ENCODE measurements around the gene CSPG4.

CSPG4 gene

DNA sequence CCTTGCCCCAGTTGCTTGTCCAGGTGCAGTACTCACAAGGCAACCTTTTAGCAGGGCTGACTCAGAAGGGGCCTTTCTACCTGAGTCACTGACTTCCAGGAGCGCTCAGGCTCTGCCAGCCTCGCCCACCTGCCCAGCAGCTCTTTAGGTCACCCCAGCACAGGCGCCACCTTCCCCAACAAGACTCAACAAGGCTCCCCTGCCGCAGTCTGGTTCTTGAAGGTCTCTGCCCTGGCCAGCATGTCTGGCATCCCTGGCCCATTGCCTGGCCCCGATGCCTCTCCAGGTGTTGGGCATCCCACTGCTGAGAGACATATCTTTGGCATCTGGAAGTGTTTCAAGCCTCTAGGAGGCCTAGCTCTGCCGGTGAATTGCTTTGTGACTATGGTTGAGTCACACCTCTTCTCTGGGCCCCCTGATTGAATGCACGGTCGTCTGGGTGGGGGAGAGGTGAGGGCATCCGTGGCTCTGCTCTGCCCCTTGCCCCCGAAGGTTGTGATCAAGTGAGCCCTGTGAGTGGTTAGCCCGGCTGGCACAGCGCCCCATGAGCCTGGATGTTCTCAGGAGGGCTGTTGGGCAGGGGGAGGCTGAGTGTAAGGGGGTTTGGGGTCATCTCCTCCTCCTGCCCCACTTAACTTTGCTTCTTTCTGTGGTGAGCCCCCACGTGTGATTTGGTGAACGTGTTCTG is 43.3 kb downstream of the CSPG4 start:
- DNase-seq: no peak

DNA sequence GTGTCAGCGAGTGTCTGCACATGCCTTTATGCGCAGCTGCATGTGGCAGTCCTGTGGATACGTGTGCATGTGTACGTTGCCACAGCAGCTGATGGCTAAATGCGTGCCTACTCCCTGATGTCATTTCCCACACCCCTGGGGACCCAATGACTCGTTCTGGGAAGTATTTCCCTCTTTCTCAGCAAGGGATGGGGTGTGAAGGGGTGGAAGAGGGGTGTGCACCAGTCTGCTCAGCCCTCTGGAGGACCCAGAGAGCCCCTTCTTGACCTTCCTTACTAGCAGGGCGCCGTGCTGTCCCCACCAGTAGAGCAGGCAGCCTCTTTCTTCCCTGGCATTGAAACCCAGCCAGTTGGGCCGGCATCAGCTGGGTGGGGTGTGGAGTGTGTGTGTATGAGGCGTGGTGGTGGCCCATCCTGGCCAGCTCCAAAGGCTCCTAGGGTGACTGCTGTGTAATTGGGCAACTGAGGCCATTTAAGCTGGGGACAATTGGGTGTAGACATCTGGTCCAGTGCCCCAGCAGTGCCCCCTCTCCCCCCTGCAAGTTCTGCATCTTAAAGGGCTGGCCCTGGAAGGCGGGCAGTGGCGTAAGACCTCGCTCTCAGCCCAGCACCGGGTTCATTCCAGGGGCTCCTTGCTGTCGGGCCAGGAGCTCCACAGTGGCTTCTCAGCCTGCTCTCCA is 45.7 kb downstream of the CSPG4 start:
- DNase-seq: no peak

DNA sequence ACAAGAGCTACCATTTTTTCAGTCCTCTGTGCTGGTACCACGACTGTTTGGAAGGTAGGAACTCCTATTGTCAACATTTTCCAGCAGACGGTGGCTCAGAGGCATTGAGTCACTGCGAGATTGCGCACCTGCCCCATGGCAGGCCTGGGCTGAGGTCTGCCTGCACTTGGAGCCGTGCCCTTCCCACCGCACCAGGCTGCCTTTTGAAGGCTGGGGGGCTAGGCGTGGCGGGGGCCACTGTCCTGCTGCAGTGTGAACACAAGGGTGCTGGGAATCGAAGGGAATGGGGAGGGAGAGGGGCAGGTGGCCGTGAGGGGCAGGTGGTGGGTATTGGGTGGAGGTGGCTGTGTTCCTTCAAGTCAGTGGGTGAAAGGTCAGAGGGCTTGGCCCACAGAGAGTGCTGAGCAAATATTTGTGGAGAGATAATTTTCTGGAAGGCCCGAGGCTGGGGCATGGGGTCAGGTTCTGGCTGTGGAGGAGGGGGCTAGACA is 48.7 kb downstream of the CSPG4 start:
- DNase-seq: no peak

DNA sequence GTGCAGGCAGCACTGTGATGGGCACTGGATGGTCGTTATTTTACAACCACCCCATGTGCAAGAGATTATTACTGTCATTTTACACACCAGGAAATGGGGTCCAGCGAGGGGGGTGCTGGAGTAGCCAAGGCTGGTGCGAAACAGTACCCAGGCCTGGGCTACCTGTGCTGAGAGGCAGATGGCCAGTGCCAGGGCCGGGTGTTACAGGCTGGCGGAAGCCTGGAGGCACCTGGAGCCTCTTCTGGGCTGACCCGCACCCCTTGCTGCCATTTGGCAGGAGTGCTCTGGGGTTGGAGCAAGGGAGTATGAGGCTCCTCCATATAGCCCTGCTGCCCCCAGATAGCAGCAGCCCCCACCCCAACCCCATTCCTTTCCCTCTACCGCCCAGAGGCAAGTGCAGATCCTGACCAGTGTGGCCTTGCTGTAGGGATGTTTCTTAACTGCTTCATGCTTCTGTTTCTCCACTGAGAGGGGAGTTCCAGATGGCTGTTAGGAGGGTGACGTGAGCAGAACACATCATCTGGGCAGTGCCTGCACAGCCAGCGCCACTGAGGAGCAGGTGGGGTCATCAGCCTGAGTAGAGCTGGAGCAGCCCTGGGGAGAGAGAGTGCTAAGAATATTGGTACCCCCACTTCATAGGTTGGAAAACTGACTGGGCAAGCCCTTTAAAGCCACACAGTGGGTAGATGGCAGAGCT is 49.7 kb downstream of the CSPG4 start:
- no peak for DNase-seq

DNA sequence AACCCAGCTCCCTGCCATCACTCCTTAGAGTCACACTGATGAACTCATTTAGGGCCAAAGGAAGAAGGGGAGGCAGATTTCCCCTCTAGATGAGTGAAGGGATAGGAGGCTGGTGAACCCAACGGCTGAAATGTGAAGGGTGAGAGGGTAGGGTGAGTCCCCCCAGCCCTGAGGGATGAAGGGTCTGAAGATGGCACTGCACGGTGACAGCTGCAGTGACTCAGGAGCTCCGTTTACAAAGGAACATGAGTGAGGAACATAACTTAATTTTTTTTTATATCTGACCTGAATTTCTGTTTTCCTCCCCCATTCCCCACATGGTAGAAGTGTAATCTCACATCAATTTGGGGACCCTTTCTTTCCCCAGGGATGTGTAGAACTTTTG is 50.9 kb downstream of the CSPG4 start:
- no peak for DNase-seq

DNA sequence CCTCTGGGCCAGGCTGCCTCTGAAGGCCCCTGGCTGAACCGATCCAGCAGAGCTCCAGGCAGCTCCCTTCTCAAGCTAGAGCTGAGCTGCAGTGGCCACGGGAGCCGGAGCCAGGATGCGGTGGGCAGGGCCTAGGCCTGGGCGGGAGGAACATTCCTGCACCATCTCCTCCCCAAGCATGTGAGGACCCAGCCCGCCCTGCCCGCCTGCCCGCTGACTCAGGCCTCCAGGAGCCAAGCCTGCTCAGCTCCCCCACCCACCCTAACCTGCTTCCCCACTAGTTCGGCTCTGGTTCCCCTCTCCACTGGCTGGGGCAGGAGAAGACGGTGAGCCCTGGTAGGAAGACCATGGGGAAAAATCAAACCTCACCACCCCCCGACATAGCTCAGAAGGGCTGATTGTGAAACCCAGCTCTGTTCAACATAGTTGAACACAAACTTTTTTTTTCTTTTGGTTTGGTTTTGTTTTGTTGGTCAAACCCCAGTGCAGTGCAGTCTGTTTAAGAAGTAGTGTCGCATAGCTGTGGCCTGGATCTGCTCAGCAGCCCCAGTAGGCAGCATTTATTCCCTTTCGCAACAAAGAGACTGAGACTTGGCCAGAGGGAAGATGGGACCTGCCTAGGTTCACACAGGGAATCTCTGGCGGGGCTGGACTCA is 51.4 kb downstream of the CSPG4 start:
- no peak for DNase-seq

DNA sequence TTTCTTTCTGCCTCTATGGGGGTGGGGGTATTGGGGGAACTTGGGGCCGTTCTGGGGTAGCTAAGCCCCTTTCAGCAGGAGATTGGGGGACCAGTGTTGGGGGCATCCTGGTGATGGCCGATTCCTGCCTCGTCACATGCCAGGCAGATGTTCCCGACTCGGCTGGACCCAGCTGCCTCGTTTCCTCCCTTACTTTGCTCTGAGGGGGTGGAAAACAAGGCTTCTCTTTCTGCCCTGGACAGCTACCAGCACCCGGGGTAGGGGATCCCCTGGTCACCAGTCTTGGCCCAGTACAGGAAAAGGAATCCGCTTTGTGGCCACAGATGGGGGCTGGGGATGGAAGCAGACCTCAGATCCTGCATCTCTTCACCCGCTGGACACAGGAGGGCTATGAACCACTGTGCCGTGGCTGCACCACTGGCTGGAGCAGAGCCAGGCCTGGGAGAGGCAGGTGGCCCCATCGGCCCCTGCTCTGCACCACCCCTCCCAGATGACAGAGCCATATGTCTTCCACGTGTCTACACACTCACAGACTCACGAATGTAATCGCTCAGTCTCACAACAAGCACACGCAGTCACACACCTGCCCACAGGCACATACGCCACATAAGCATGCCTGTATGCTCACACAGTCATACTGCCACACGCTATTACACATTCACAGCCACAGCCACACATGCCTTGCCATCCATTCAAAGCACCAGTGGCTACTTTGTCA is 52.6 kb downstream of the CSPG4 start:
- DNase-seq: no peak

DNA sequence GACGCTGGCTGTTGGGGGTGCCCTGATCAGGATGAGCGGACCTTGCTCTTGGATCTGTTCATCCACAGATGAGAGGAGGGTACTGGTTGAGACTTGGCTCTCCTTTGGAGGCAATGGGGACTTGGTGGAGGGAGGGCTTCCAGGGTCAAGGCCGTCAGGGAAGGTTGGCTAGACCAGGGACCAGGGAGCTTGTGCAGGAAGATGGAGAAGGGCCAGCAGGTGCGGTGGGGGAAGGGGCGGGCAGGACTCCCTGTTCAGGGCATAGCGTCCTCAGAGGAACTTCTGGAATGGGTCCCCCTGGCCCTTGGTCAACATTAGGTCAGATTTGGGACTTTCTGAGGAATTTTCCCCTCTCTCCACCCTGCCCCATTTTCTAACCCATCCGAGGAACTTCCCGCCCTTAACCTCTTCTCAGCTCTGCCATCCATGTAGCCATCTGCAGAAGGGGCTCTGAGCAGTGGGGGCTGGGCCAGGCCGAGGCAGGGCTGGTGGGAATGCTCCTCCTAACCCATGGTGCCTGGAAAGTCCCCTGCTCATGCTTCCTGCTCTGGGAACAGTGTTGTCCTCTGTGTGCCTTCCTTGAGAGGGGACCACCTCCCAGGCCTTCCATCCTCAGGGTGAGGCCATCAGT is 53.4 kb downstream of the CSPG4 start:
- no peak for DNase-seq

DNA sequence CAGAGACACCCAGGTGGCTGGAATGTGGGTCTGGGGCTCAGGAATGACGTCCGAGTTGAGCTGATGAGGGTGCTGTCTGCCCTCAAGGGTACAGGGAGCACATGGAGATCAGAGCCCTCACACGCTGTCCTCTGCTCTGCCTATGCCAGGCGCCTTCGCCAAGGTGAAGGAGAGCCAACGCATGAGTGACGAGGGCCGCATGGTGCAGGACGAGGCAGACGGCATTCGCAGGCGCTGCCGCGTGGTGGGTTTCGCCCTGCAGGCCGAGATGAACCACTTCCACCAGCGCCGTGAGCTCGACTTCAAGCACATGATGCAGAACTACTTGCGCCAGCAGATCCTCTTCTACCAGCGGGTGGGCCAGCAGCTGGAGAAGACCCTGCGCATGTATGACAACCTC is 55.8 kb downstream of the CSPG4 start:
- no peak for DNase-seq

DNA sequence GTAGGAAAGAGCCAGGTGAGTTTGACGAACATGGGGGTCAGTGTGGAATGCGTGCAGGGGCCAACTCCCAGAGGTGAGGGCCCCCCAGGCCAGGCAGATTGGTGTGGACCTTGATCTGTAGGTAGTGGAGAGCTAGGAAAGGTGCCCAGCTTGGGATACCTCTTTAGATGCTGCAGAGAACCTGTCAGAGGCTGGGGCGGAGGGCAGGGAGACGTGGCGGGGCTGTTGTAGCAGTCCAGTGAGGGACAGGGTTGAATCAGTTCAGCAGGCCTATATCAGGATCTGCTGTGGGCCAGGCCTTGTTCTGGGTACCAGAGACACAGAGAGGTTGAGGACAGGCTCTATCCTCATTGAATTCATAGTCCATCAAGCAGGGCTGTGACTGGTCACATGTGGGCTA is 56.3 kb downstream of the CSPG4 start:
- DNase-seq: no peak

DNA sequence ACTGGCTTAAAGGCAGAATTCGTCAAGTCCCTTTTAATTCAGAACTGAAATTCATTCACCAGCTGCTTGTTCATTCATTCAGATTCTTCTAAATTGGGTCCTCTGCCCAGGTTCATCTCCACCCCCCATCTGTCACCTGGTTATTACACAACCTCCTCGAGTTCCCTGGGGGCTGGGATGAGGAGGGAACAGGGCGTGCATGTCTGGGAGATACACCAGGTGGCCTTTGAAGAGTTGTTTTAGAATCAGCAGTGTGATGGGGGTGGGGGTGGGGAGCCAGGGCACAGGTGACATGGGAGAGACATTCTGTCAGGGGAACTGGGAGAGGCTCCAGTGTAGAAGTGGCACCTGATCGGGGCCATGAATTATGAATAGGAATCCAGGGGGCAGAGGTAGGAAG is 56.7 kb downstream of the CSPG4 start:
- no peak for DNase-seq

DNA sequence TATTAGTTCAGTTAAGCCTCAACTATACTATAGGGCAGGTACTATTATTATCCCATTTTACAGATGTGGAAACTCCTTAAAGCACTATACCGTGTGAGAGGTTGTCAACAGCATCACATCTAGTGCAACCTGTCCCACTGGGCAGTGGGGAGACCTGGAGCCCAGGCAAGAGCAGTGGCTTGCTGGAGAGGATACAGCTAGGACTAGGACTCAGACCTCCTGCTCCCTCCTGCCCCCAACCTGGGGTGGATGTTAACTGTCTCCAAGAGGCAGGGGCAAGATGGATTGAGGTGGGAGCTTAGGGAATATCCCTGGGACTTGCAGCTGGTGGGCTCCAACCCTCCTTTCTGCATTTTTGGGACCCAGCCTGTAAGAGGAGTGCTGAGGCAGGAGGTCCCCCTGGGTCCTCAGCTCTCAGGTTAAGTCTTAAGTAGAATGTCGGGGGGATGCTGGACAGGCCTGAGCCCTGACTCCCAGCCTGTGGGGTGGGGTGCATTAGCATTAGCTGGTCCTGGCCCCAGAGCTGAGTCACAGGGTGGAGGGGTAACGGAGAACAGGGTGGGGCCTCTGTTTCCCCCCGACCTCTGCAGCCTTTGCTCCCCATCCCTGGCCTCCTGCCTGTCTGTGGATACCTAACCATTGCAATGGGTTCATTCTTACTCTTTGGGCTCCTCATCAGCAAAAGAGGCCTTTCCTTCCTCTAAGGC is 58.3 kb downstream of the CSPG4 start:
- no peak for DNase-seq

DNA sequence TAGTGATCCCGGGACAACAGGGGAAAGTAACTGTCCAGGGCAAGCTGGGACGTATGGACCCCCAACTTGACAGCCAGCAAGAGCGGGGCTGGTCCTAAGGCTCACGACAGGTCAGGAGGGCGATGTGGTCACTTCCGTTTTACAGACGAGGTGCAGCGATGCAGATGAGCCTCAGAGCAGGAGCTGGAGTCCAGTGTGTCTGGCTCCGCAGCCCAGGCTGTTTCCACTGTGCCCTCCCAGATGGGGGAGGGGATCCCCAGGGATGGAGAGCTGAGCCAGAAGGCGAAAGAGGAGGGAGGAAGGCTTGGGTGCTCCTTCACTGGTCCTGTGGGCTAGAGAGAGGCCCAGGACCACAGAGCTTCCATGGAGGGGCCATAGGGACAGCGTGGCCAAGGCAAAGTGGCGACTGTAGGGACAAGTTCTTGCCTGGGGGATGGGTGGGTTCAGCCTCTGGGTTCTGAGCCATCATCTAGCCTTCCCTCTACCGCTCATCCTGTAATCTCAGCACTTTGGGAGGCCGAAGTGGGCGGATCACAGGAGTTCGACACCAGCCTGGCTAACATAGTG is 59.2 kb downstream of the CSPG4 start:
- no peak for DNase-seq

DNA sequence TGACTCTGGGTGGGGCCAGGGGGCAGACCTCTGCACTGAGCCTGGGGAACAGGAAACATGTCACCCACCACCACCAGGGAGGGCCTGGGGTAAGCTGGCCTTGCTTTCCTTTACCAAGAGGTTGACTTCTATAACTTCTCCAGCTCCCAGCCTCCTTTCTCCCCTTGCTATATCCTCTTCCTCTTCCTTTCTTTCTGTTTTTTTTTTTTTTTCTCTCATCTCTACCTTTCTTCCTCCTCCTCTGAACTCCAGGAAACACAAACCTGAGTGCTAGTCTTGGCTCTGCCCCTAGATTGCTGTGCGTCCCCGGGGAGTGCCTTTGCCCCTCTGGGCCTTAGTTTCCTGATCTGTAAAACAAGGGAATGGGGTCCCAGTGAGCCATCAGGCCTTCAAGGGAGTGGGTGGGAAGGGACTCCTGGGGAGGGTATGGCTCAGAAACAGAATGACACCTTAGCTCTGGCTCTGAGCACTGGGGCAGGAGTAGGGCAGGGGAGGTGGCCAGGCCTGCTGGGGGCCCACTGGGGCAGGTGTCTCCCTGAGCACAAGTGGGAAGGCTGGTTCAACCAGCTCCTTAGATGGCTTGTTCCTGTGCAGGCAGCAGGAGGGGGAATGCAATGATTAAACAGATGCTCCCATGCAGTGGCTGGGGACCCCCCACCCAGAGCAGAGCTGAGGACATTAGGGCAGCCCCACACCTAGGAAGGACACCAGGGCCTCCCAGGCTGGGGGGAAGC is 60.7 kb downstream of the CSPG4 start:
- DNase-seq: no peak

DNA sequence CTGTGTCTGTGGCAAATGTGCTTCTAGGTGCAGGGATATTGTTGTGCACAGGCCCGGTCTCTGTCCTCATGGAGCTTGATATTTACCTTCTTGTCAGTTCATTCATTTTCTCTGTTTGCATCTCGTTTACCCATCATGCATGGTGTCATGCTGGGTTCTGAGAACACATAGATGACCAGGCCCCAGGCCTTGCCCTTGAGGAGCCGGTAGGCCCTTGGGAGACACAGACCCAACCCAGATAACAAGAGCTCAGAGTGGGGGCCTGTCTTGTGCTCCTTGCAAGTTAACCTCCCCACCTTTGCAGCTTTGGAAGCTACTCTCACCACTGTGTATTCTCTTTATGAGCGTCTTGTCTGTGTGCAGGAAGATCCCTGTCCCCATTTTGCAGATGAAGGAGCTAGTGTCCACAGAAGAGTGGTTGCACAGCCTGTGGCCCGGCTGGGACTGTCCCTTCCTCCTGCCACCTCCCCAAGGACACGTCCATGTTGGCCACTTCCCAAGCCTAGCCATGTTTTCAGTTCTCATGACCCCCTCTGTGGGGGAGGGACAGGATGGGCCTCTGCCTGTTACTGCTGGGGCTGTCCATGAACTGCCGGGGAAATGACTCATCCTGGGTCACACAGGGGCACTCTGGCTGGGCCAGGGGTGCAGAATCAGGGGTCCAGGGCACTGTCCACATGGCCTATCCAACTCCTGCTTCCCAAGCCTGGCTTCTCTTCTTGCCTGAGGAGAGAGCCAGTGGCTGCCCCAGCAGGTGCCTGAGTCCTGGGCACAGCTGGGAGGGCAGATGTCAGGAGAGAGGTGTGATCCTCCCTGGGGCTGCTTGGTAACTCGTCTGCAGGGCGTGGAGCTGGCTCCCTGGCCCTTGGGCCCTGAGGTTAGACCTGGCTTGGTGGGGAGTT is 61.5 kb downstream of the CSPG4 start:
- no peak for DNase-seq

DNA sequence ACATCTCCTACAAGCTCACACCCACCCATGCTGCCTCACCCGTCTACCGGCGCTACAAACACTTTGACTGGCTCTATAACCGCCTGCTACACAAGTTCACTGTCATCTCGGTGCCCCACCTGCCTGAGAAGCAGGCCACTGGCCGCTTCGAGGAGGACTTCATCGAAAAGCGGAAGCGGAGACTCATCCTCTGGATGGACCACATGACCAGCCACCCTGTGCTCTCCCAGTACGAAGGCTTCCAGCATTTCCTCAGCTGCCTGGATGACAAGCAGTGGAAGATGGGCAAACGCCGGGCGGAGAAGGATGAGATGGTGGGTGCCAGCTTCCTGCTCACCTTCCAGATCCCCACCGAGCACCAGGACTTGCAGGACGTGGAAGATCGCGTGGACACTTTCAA is 62.8 kb downstream of the CSPG4 start:
- DNase-seq: no peak

DNA sequence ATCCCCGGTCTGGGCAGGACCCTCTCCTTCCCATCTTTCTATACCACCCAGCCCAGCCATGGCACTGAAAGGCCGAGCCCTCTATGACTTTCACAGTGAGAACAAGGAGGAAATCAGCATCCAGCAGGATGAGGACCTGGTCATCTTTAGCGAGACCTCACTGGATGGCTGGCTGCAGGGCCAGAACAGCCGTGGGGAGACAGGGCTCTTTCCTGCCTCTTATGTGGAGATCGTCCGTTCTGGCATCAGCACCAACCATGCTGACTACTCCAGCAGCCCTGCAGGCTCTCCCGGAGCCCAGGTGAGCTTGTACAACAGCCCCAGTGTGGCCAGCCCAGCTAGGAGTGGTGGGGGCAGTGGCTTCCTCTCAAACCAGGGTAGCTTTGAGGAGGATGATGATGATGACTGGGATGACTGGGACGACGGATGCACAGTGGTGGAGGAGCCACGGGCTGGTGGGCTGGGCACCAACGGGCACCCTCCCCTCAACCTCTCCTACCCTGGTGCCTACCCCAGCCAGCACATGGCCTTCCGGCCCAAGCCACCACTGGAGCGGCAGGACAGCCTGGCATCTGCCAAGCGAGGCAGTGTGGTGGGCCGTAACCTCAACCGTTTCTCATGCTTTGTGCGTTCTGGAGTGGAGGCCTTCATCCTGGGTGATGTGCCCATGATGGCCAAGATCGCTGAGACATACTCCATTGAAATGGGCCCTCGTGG is 63.4 kb downstream of the CSPG4 start:
- no peak for DNase-seq

DNA sequence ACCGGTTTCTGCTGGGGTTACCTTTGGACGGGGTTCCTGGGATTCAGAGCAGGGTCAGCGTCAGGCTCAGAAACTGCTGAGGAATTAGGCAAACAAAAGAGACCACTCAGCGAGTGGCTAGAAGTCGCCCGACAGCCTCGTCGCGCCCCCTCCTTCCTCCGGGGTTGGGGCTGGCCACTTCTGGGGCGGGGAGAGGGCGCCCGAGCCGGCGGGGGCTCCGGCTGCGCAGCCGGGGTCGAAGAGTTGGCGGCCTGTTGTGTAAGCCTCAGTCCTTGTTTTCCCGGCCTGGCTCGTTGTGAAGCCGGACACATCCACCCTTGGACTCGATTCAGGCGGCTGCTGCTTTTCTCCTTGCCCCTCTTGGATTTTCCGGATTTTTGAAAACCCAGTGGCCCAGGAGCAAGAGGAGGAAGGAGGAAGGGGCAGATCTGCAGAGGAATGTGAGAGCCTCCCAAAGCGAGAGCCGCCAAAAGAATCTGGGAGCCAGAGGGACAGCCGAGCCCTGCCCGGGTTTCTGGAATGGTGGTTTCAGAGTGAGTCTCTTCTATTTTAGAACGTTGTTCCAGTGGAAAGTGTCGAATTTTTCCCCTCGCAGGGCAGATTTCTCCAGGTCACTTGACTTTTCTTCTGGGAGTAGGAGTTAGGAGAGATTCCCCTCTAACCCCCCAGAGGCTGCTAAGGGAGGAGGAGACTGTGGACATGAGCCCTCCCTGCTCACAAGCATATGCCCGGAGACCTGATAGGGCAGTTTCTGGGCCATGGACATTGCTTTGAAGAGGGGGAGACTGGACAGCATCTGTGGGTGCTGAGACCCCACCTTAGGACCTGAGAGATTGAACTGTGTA is 64.3 kb downstream of the CSPG4 start:
- no peak for DNase-seq
